HepG2 (cell line): ENCODE results near the gene PPP1R12A. TPM values are rescaled to one million over a fixed set of nuclear protein-coding genes. Genes with fewer than 3 reads are reported as not detected.

ENCODE experiments used
- CC2D1A ChIP-seq: sonication (generic); formaldehyde crosslinking; IDR thresholded peaks from 2 replicates; pipeline ENCODE4 v1.8.1; 2023; ENCODE audit warnings: mild to moderate bottlenecking, missing genetic modification reagents
- CCAR2 ChIP-seq: fragments of 200-400 bp; formaldehyde crosslinking; optimal IDR thresholded peaks from 2 replicates; pipeline ENCODE3; 2018; ENCODE audit warnings: low read depth, mild to moderate bottlenecking, low read length, moderate library complexity
- ERF ChIP-seq: IDR thresholded peaks from 2 replicates; pipeline ENCODE4 v1.6.1; 2018; ENCODE audit warnings: missing biosample characterization, missing genetic modification reagents
- FOXC1 ChIP-seq: sonication (generic); formaldehyde crosslinking; IDR thresholded peaks from 2 replicates; pipeline ENCODE4 v1.8.0; 2022; ENCODE audit warnings: mild to moderate bottlenecking, missing genetic modification reagents, borderline replicate concordance
- GTF3A ChIP-seq: sonication (generic); formaldehyde crosslinking; conservative IDR thresholded peaks from 2 replicates; pipeline ENCODE4 v1.4.0; 2020; ENCODE audit warnings: mild to moderate bottlenecking, missing genetic modification reagents
- PCBP1 ChIP-seq: fragments of 200-400 bp; formaldehyde crosslinking; IDR thresholded peaks from 2 replicates; pipeline ENCODE4 v1.6.1; 2017; ENCODE audit warnings: mild to moderate bottlenecking, low read depth, low read length, borderline replicate concordance
- SIX4 ChIP-seq: sonication (generic); formaldehyde crosslinking; IDR thresholded peaks from 2 replicates; pipeline ENCODE4 v1.4.0; 2020; ENCODE audit warnings: missing genetic modification reagents
- YEATS2 ChIP-seq: sonication (generic); formaldehyde crosslinking; IDR thresholded peaks from 2 replicates; pipeline ENCODE4 v1.4.0; 2020; ENCODE audit warnings: missing genetic modification reagents, borderline replicate concordance
- ZNF367 ChIP-seq: sonication (generic); formaldehyde crosslinking; IDR thresholded peaks from 2 replicates; pipeline ENCODE4 v1.4.0; 2020; ENCODE audit warnings: missing genetic modification reagents, borderline replicate concordance
- ZNF407 ChIP-seq: sonication (generic); formaldehyde crosslinking; IDR thresholded peaks from one replicate; pipeline ENCODE4 v1.5.1; 2020; ENCODE audit warnings: mild to moderate bottlenecking, missing genetic modification reagents; ENCODE audit errors: not compliant biosample characterization
- ZNF501 ChIP-seq: sonication (generic); formaldehyde crosslinking; IDR thresholded peaks from 2 replicates; pipeline ENCODE4 v1.5.1; 2020; ENCODE audit warnings: mild to moderate bottlenecking, moderate library complexity, missing genetic modification reagents
- ZNF543 ChIP-seq: sonication (generic); formaldehyde crosslinking; IDR thresholded peaks from 2 replicates; pipeline ENCODE4 v1.4.0; 2020; ENCODE audit warnings: mild to moderate bottlenecking, missing genetic modification reagents
- ZNF577 ChIP-seq: sonication (generic); formaldehyde crosslinking; IDR thresholded peaks from 2 replicates; pipeline ENCODE4 v1.4.0; 2020; ENCODE audit warnings: mild to moderate bottlenecking, low read depth, missing genetic modification reagents, borderline replicate concordance
- ZSCAN20 ChIP-seq: sonication (generic); formaldehyde crosslinking; IDR thresholded peaks from 2 replicates; pipeline ENCODE4 v1.4.0; 2020; ENCODE audit warnings: missing genetic modification reagents, mild to moderate bottlenecking, borderline replicate concordance
- polyA plus RNA-seq, 8 experiments: library from polyadenylated mRNA; depleted of rRNA in 3 of 8; stranded (reverse) in 7 of 8; unstranded in 1 of 8; fragments of >200 nt; fragmentation: Illumina TruSeq in 4 of 8; extraction: Trizol in 4 of 8; gene quantifications; 2 replicates each; pipeline versions ENCODE4 v1.2.1 to v1.2.3, GENCODE V29; 2011 to 2016; ENCODE audit warnings: low read depth in 4 of 8, missing spikeins in 1 of 8, mixed read lengths in 1 of 8; ENCODE audit not compliant: insufficient read depth in 1 of 8
- total RNA-seq, 5 experiments: library from RNA; depleted of rRNA; stranded (reverse); fragments of >200 nt; fragmentation: Illumina TruSeq; extraction: Trizol; gene quantifications; 2 replicates each; pipeline ENCODE4 v1.2.3, GENCODE V29; 2016; ENCODE audit warnings: low read depth in 1 of 5
- TF ChIP-seq, protein P1 (sequence below): sonication (generic); formaldehyde crosslinking; IDR thresholded peaks from 2 replicates; pipeline ENCODE4 v1.4.0; 2020; ENCODE audit warnings: missing genetic modification reagents
- TF ChIP-seq, protein P2 (sequence below): sonication (generic); formaldehyde crosslinking; IDR thresholded peaks from 2 replicates; pipeline ENCODE4 v1.5.0; 2020; ENCODE audit warnings: missing genetic modification reagents, mild to moderate bottlenecking, borderline replicate concordance
- TF ChIP-seq, protein P3 (sequence below): sonication (generic); formaldehyde crosslinking; IDR thresholded peaks from 2 replicates; pipeline ENCODE4 v1.4.0; 2020; ENCODE audit warnings: missing genetic modification reagents
- TF ChIP-seq, protein P4 (sequence below): sonication (generic); formaldehyde crosslinking; IDR thresholded peaks from 2 replicates; pipeline ENCODE4 v1.8.1; 2023; ENCODE audit warnings: missing genetic modification reagents, mild to moderate bottlenecking, borderline replicate concordance

The PPP1R12A gene
- total and polyA plus RNA-seq, 2 of the 13 experiments (the other 11 are each of a cell fraction or from before 2014, with no cell fraction given) = 23.8 to 50.0 TPM

- TF ChIP-seq ZNF407 (CRISPR knock-in tag) (no peak), ZSCAN20 (peak; percentile 61; the same call in 1 of the 2 replicates), CCAR2 (no peak), GTF3A (no peak), YEATS2 (CRISPR knock-in tag) (peak; percentile 91), FOXC1 (CRISPR knock-in tag) (no peak), ZNF367 (CRISPR knock-in tag) (no peak), PCBP1 (0 out of 2 replicates have a peak, but pooled peaks have one; percentile 60), ZNF501 (CRISPR knock-in tag) (peak; percentile 82), SIX4 (CRISPR knock-in tag) (no peak), ZNF543 (CRISPR knock-in tag) (peak; percentile 77; the same call in 1 of the 2 replicates), ZNF577 (CRISPR knock-in tag) (no peak), CC2D1A (CRISPR knock-in tag) (no peak), ERF (CRISPR knock-in tag) (peak; percentile 88)
- TF ChIP-seq, protein P1, sequence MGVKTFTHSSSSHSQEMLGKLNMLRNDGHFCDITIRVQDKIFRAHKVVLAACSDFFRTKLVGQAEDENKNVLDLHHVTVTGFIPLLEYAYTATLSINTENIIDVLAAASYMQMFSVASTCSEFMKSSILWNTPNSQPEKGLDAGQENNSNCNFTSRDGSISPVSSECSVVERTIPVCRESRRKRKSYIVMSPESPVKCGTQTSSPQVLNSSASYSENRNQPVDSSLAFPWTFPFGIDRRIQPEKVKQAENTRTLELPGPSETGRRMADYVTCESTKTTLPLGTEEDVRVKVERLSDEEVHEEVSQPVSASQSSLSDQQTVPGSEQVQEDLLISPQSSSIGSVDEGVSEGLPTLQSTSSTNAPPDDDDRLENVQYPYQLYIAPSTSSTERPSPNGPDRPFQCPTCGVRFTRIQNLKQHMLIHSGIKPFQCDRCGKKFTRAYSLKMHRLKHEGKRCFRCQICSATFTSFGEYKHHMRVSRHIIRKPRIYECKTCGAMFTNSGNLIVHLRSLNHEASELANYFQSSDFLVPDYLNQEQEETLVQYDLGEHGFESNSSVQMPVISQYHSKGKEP (CRISPR knock-in tag) = no peak
- TF ChIP-seq, protein P2, sequence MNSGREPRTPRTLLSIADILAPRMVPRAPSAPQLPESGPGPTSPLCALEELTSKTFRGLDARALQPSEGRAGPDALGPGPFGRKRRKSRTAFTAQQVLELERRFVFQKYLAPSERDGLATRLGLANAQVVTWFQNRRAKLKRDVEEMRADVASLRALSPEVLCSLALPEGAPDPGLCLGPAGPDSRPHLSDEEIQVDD (CRISPR knock-in tag) = no peak
- TF ChIP-seq, protein P3, sequence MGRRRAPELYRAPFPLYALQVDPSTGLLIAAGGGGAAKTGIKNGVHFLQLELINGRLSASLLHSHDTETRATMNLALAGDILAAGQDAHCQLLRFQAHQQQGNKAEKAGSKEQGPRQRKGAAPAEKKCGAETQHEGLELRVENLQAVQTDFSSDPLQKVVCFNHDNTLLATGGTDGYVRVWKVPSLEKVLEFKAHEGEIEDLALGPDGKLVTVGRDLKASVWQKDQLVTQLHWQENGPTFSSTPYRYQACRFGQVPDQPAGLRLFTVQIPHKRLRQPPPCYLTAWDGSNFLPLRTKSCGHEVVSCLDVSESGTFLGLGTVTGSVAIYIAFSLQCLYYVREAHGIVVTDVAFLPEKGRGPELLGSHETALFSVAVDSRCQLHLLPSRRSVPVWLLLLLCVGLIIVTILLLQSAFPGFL = no peak
- TF ChIP-seq, protein P4, sequence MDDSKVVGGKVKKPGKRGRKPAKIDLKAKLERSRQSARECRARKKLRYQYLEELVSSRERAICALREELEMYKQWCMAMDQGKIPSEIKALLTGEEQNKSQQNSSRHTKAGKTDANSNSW (CRISPR knock-in tag) = no peak
These were observed at the start of gene PPP1R12A (continued) for GRCh38 chr12:79935021-79935623.
